SK-N-SH (cell line): ENCODE results near the gene SP2. TPM values are rescaled to one million over a fixed set of nuclear protein-coding genes. Genes with fewer than 3 reads are reported as not detected.

ENCODE experiments used
- CTCF ChIA-PET: fragments of 300-600, 350-600 bp; formaldehyde crosslinking; extraction: SDS; loops from one replicate; lab custom pipeline; 2021; lab: Yijun Ruan, JAX
- POLR2A ChIA-PET: fragments of 350-600 bp; sonication (Branson Sonifier 250); formaldehyde crosslinking; extraction: SDS; loops from one replicate; lab custom pipeline; 2020; ENCODE audit warnings: antibody characterized with exemption, inconsistent platforms; lab: Yijun Ruan, JAX
- DNase-seq: peaks from one replicate; pipeline ENCODE4 v3.0.0; 2012
- H2AFZ ChIP-seq: fragments of 200-600 bp; sonication (generic); 2 replicates; pipeline ENCODE4 v1.8.1; 2016; ENCODE audit warnings: antibody characterized with exemption, mild to moderate bottlenecking, low read depth
- H3F3A ChIP-seq: fragments of 200-600 bp; sonication (generic); replicated peaks from 2 replicates; pipeline ENCODE3; 2016; ENCODE audit warnings: antibody characterized with exemption, mild to moderate bottlenecking; ENCODE audit not compliant: insufficient read depth
- H3K27ac ChIP-seq, 2 experiments: fragments of 200-500 bp in 1 of 2; fragments of 200-600 bp in 1 of 2; sonication (Bioruptor generic) in 1 of 2; sonication (generic), shearing (Covaris generic) in 1 of 2; 2 replicates each; pipeline versions ENCODE4 v1.5.1 to v1.6.1; 2014 to 2016; ENCODE audit warnings: low read depth in 2 of 2, inconsistent platforms in 1 of 2, low read length in 1 of 2, mild to moderate bottlenecking in 1 of 2, mixed read lengths in 1 of 2
- H3K27me3 ChIP-seq: fragments of 200-600 bp; sonication (generic), shearing (Covaris generic); 2 replicates; pipeline ENCODE4 v1.6.1; 2016; ENCODE audit warnings: mixed run types; ENCODE audit not compliant: insufficient read depth
- H3K36me3 ChIP-seq, 2 experiments: fragments of 200-500 bp in 1 of 2; fragments of 200-600 bp in 1 of 2; sonication (Bioruptor generic) in 1 of 2; sonication (generic) in 1 of 2; replicated peaks in 1 of 2; 2 replicates each; pipeline versions ENCODE3 to v1.5.1; 2014 to 2016; ENCODE audit warnings: low read length in 1 of 2, mild to moderate bottlenecking in 1 of 2; ENCODE audit not compliant: insufficient read depth in 2 of 2, control insufficient read depth in 1 of 2
- H3K4me1 ChIP-seq, 2 experiments: fragments of 200-500 bp in 1 of 2; fragments of 200-600 bp in 1 of 2; sonication (Bioruptor generic) in 1 of 2; sonication (generic), shearing (Covaris generic) in 1 of 2; 2 replicates each; pipeline versions ENCODE4 v1.5.1 to v1.6.1; 2014 to 2016; ENCODE audit warnings: low read depth in 1 of 2, low read length in 1 of 2, mixed run types in 1 of 2; ENCODE audit not compliant: insufficient read depth in 2 of 2, control insufficient read depth in 1 of 2
- H3K4me2 ChIP-seq: fragments of 200-600 bp; sonication (generic), shearing (Covaris generic); 2 replicates; pipeline ENCODE4 v1.6.1; 2017; ENCODE audit warnings: mixed run types
- H3K4me3 ChIP-seq, 2 experiments: fragments of 200-500 bp in 1 of 2; fragments of 200-600 bp in 1 of 2; sonication (Bioruptor generic) in 1 of 2; sonication (generic), shearing (Covaris generic) in 1 of 2; 2 replicates each; pipeline versions ENCODE4 v1.5.1 to v1.8.1; 2014 to 2016; ENCODE audit warnings: low read depth in 2 of 2, inconsistent platforms in 1 of 2, low read length in 1 of 2, mild to moderate bottlenecking in 1 of 2, mixed read lengths in 1 of 2, moderate library complexity in 1 of 2
- H3K79me2 ChIP-seq: fragments of 200-600 bp; sonication (generic); 2 replicates; pipeline ENCODE4 v1.8.1; 2017; ENCODE audit warnings: mild to moderate bottlenecking; ENCODE audit not compliant: insufficient read depth
- H3K9ac ChIP-seq: fragments of 200-600 bp; sonication (generic); 2 replicates; pipeline ENCODE4 v1.6.1; 2017; ENCODE audit warnings: mixed run types
- H3K9me2 ChIP-seq: fragments of 200-600 bp; sonication (generic); 2 replicates; pipeline ENCODE4 v1.6.1; 2017; ENCODE audit warnings: mixed run types
- H3K9me3 ChIP-seq: fragments of 200-600 bp; sonication (generic); 2 replicates; pipeline ENCODE4 v1.6.1; 2017; ENCODE audit warnings: mixed run types, mild to moderate bottlenecking, moderate library complexity
- H4K20me1 ChIP-seq: fragments of 200-600 bp; sonication (generic); 2 replicates; pipeline ENCODE4 v1.6.1; 2017; ENCODE audit warnings: mild to moderate bottlenecking, mixed run types; ENCODE audit not compliant: insufficient read depth
- CHD2 ChIP-seq: fragments of 150-350 bp; IDR thresholded peaks from 2 replicates; pipeline ENCODE4 v1.6.1; 2018; ENCODE audit warnings: low read length; ENCODE audit not compliant: partially characterized antibody
- CTCF ChIP-seq: fragments of 200-600 bp; sonication (generic); IDR thresholded peaks from 2 replicates; pipeline ENCODE4 v1.6.1; 2017; ENCODE audit warnings: antibody characterized with exemption, mild to moderate bottlenecking, moderate library complexity
- EZH2phosphoT487 ChIP-seq: fragments of 200-600 bp; sonication (generic); IDR thresholded peaks from 2 replicates; pipeline ENCODE4 v1.6.1; 2017; ENCODE audit warnings: low read depth, mixed run types, mild to moderate bottlenecking, antibody characterized with exemption, moderate library complexity, borderline replicate concordance
- FOSL2 ChIP-seq: IDR thresholded peaks from 2 replicates; pipeline ENCODE4 v1.4.0; 2012; ENCODE audit warnings: low read depth, mild to moderate bottlenecking, moderate library complexity, borderline replicate concordance
- FOXJ3 ChIP-seq: sonication (generic); formaldehyde crosslinking; IDR thresholded peaks from 2 replicates; pipeline ENCODE4 v1.5.1; 2020; ENCODE audit warnings: mild to moderate bottlenecking, missing genetic modification reagents
- GABPA ChIP-seq: IDR thresholded peaks from 2 replicates; pipeline ENCODE4 v1.4.0; 2012; ENCODE audit warnings: low read depth, mild to moderate bottlenecking
- JUND ChIP-seq: IDR thresholded peaks from 2 replicates; pipeline ENCODE4 v1.4.0; 2012
- MEF2A ChIP-seq: IDR thresholded peaks from 2 replicates; pipeline ENCODE4 v1.4.0; 2012; ENCODE audit warnings: low read depth, borderline replicate concordance
- NFIC ChIP-seq: IDR thresholded peaks from 2 replicates; pipeline ENCODE4 v1.4.0; 2012; ENCODE audit warnings: borderline replicate concordance
- NRF1 ChIP-seq: IDR thresholded peaks from 2 replicates; pipeline ENCODE4 v1.6.1; 2012; ENCODE audit warnings: low read depth, mild to moderate bottlenecking, low read length
- POLR2AphosphoS5 ChIP-seq: IDR thresholded peaks from 2 replicates; pipeline ENCODE4 v1.6.1; 2012; ENCODE audit warnings: low read depth, low read length
- RCOR1 ChIP-seq: fragments of 150-350 bp; IDR thresholded peaks from 2 replicates; pipeline ENCODE4 v1.6.1; 2017; ENCODE audit warnings: antibody characterized with exemption, low read length
- SMC3 ChIP-seq: IDR thresholded peaks from 2 replicates; pipeline ENCODE4 v1.6.1; 2012; ENCODE audit warnings: low read depth, low read length, improper control_type of control experiment
- TAF1 ChIP-seq: IDR thresholded peaks from 2 replicates; pipeline ENCODE4 v1.6.1; 2012; ENCODE audit warnings: low read depth, mild to moderate bottlenecking, low read length, moderate library complexity, borderline replicate concordance
- YY1 ChIP-seq: IDR thresholded peaks from 2 replicates; pipeline ENCODE4 v1.4.0; 2012; ENCODE audit warnings: low read depth, mild to moderate bottlenecking
- WGBS: methylation state at CpG from one replicate; pipeline ENCODE4 v1.1.6; 2017; ENCODE audit warnings: low lambda C conversion rate; 5-methylcytosine and 5-hydroxymethylcytosine counted together
- polyA plus RNA-seq, 3 experiments: library from polyadenylated mRNA; depleted of rRNA; stranded (reverse); fragments of >200 nt; gene quantifications; 2 replicates each; pipeline ENCODE4 v1.2.3, GENCODE V29; 2012
- TF ChIP-seq, protein P1 (sequence below): fragments of 150-350 bp; IDR thresholded peaks from 2 replicates; pipeline ENCODE4 v1.6.1; 2017; ENCODE audit warnings: antibody characterized with exemption, low read length, low read depth, borderline replicate concordance
- TF ChIP-seq, protein P2 (sequence below): IDR thresholded peaks from 2 replicates; pipeline ENCODE4 v1.4.0; 2012; ENCODE audit warnings: low read depth

Gene SP2
- polyA plus RNA-seq, 1 of the 3 experiments (the other 2 are of a cell fraction) = 16.7 TPM

- Histone ChIP-seq H4K20me1 (no peaks in the 10 kb centered on the region), H3K4me3 (no peak overlapping the region), H3K4me1 (no peaks in the 10 kb centered on the region), H3F3A (no peaks in the 10 kb centered on the region), H3K27me3 (peaks cover 9% of the 10 kb centered on the region; the same call in 1 of the 2 replicates), H2AFZ (no peak overlapping the region), H3K27ac (no peak overlapping the region), H3K79me2 (no peaks in the 10 kb centered on the region), H3K36me3 (no peaks in the 10 kb centered on the region), H3K4me2 (no peak overlapping the region), H3K9me3 (no peaks in the 10 kb centered on the region), H3K9ac (no peak overlapping the region), H3K9me2 (no peaks in the 10 kb centered on the region)
- TF ChIP-seq FOXJ3 (CRISPR knock-in tag) (no peak), EZH2phosphoT487 (no peak), FOSL2 (no peak), NFIC (no peak), MEF2A (no peak), YY1 (no peak), TAF1 (no peak), SMC3 (no peak), NRF1 (no peak), RCOR1 (no peak), POLR2AphosphoS5 (no peak)
- TF ChIP-seq, protein P1, sequence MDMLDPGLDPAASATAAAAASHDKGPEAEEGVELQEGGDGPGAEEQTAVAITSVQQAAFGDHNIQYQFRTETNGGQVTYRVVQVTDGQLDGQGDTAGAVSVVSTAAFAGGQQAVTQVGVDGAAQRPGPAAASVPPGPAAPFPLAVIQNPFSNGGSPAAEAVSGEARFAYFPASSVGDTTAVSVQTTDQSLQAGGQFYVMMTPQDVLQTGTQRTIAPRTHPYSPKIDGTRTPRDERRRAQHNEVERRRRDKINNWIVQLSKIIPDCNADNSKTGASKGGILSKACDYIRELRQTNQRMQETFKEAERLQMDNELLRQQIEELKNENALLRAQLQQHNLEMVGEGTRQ = no peak
- ChIA-PET CTCF (interaction anchor here (0.8 to 19.9 kb wide), 8 partner anchors 9 to 107 kb away, joined by 3 to 1447 read pairs (median 6); partner anchors contain the start of genes LRRC46, MRPL10, OSBPL7 and SCRN2), POLR2A (interaction anchor here (1.1 kb wide), 1 partner anchor 37 kb away, joined by 4 read pairs; no protein-coding TSS in a partner anchor)
- WGBS = 57% methylated on average over 5 of the region's 5 CpGs
- DNase-seq = no peak
Observed at GRCh38 chr17:47884427-47884740, 11.7 kb upstream of the SP2 start.

DNA sequence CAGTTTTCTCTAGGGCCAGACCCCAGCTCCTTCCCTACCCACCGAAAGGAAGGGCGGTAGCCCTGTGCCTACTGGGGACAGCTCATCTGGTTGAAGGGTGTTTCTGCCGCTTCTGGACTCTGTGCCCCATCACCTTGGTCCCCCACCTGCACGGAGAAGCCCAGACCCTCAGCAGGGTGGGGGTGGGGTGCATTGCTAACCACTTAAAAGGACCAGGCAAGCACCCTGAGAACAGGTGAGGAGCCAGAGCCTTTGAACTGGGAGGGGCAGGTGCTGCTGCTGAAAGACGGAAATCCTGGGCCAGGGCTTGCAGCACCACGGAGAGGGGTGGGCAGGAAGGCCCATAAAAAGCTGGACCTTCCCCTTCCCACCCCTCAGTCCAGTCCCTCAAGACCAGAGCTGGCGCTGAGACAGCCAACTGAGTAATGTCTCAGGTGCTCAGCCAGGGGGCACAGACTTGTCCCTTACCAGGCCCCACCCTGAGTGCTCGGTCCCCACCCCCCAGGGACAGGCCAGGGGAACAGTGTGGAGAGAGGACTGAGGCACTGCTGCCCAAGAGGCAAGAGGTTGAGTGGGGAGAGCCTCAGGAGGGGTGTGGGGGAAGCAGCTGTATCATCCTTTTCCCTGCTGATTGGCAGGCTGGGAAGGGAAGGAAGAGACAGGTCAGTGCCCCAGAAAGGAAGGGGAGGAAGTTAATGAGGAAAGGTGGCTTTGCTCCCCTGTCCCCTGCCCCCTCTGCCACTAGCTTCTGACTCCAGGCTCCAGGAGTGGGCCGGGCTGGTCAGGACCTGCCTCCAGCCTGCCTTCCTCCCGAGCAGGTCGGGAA is 10.9 kb upstream of the SP2 start:
- H2AFZ ChIP-seq = no peak overlapping the region
- H3K27ac ChIP-seq = no peak overlapping the region
- no peaks in the 10 kb centered on the region for H3K4me1 ChIP-seq
- no peak overlapping the region for H3K9ac ChIP-seq
- TF ChIP-seq, protein P1 = no peak
- no peak for TF ChIP-seq GABPA
- TF ChIP-seq, protein P2, sequence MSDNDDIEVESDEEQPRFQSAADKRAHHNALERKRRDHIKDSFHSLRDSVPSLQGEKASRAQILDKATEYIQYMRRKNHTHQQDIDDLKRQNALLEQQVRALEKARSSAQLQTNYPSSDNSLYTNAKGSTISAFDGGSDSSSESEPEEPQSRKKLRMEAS = no peak
- no peak for TF ChIP-seq JUND
- TF ChIP-seq RCOR1 = no peak
- TF ChIP-seq NRF1 = no peak
- TF ChIP-seq CTCF = no peak
- no peak for TF ChIP-seq CHD2
- no peaks in the 10 kb centered on the region for H3K36me3 ChIP-seq
- no peak for DNase-seq
- no peaks in the 10 kb centered on the region for H3K79me2 ChIP-seq
- H3F3A ChIP-seq = no peaks in the 10 kb centered on the region
- H3K9me2 ChIP-seq = no peaks in the 10 kb centered on the region
- no peaks in the 10 kb centered on the region for H3K9me3 ChIP-seq
- H3K27me3 ChIP-seq = peaks cover 9% of the 10 kb centered on the region; the same call in 1 of the 2 replicates
- 58% methylated on average over 10 of the region's 11 CpGs for WGBS
- POLR2A ChIA-PET = interaction anchor here (1.0 kb wide), 1 partner anchor 41 kb away, joined by 3 read pairs; no protein-coding TSS in a partner anchor
- H3K4me2 ChIP-seq = no peak overlapping the region
- CTCF ChIA-PET = interaction anchor here (0.7 to 19.9 kb wide), 11 partner anchors 9 to 268 kb away, joined by 3 to 1447 read pairs (median 4); partner anchors contain the start of genes LRRC46, MRPL10, OSBPL7 and SCRN2
- H3K4me3 ChIP-seq = no peak overlapping the region
- no peaks in the 10 kb centered on the region for H4K20me1 ChIP-seq
